H9 (cell line): ENCODE measurements around the gene CHDH. TPM values are rescaled to one million over a fixed set of nuclear protein-coding genes. Genes with fewer than 3 reads are reported as not detected.

ENCODE experiments used
- DNase-seq: peaks from one replicate; pipeline ENCODE4 v3.0.0-alpha.2; 2017
- H2AFZ ChIP-seq: one replicate; pipeline ENCODE4 v1.6.1; 2013; ENCODE audit warnings: mild to moderate bottlenecking, low read length, control low read depth, moderate library complexity
- H2AK5ac ChIP-seq: 2 replicates; pipeline ENCODE4 v1.6.1; 2013; ENCODE audit warnings: low read length, control low read depth, mixed read lengths; ENCODE audit not compliant: insufficient read length
- H2BK120ac ChIP-seq: one replicate; pipeline ENCODE4 v1.6.1; 2013; ENCODE audit warnings: low read depth, mild to moderate bottlenecking, low read length, control low read depth, inconsistent platforms; ENCODE audit not compliant: poor library complexity, severe bottlenecking
- H2BK12ac ChIP-seq: 2 replicates; pipeline ENCODE4 v1.6.1; 2013; ENCODE audit warnings: low read length, control low read depth, mixed read lengths, low read depth; ENCODE audit not compliant: insufficient read length
- H2BK15ac ChIP-seq: 2 replicates; pipeline ENCODE4 v1.6.1; 2013; ENCODE audit warnings: low read depth, low read length, control low read depth
- H2BK20ac ChIP-seq: one replicate; pipeline ENCODE4 v1.6.1; 2013; ENCODE audit warnings: low read depth, mild to moderate bottlenecking, low read length, control low read depth, inconsistent platforms; ENCODE audit not compliant: poor library complexity, severe bottlenecking
- H2BK5ac ChIP-seq: 2 replicates; pipeline ENCODE4 v1.6.1; 2013; ENCODE audit warnings: low read length, control low read depth, mixed read lengths; ENCODE audit not compliant: insufficient read length
- H3K14ac ChIP-seq: 2 replicates; pipeline ENCODE4 v1.6.1; 2013; ENCODE audit warnings: low read length, control low read depth; ENCODE audit not compliant: insufficient read depth
- H3K18ac ChIP-seq: 2 replicates; pipeline ENCODE4 v1.6.1; 2013; ENCODE audit warnings: low read depth, mild to moderate bottlenecking, mixed read lengths, low read length, control low read depth; ENCODE audit not compliant: insufficient read length
- H3K23ac ChIP-seq: 2 replicates; pipeline ENCODE4 v1.6.1; 2013; ENCODE audit warnings: low read length, control low read depth, mixed read lengths, low read depth; ENCODE audit not compliant: insufficient read length
- H3K23me2 ChIP-seq: 2 replicates; pipeline ENCODE4 v1.6.1; 2013; ENCODE audit warnings: low read depth, mild to moderate bottlenecking, mixed read lengths, low read length, control low read depth; ENCODE audit not compliant: insufficient read length, poor library complexity, severe bottlenecking
- H3K27ac ChIP-seq: 2 replicates; pipeline ENCODE4 v1.5.1; 2013; ENCODE audit warnings: low read length, control low read depth, mixed read lengths, low read depth; ENCODE audit not compliant: insufficient read length
- H3K27me3 ChIP-seq: 2 replicates; pipeline ENCODE4 v1.6.1; 2013; ENCODE audit warnings: low read length, control low read depth, inconsistent platforms; ENCODE audit not compliant: insufficient read depth
- H3K4ac ChIP-seq: 2 replicates; pipeline ENCODE4 v1.6.1; 2013; ENCODE audit warnings: low read depth, mild to moderate bottlenecking, control low read depth, inconsistent platforms, low read length, moderate library complexity
- H3K4me1 ChIP-seq: 2 replicates; pipeline ENCODE4 v1.6.1; 2013; ENCODE audit warnings: low read length, control low read depth, inconsistent platforms; ENCODE audit not compliant: insufficient read depth
- H3K4me2 ChIP-seq: 2 replicates; pipeline ENCODE4 v1.6.1; 2013; ENCODE audit warnings: low read length, control low read depth, mixed read lengths; ENCODE audit not compliant: insufficient read length, insufficient read depth
- H3K56ac ChIP-seq: 2 replicates; pipeline ENCODE4 v1.6.1; 2013; ENCODE audit warnings: low read depth, mild to moderate bottlenecking, mixed read lengths, low read length, control low read depth; ENCODE audit not compliant: insufficient read length
- H3K79me1 ChIP-seq: 2 replicates; pipeline ENCODE4 v1.6.1; 2013; ENCODE audit warnings: low read depth, mild to moderate bottlenecking, moderate library complexity, low read length, control low read depth, inconsistent platforms; ENCODE audit not compliant: insufficient read depth, poor library complexity, severe bottlenecking
- H3K79me2 ChIP-seq: 2 replicates; pipeline ENCODE4 v1.6.1; 2013; ENCODE audit warnings: low read length, control low read depth, inconsistent platforms; ENCODE audit not compliant: insufficient read depth
- H3K9ac ChIP-seq: 2 replicates; pipeline ENCODE4 v1.6.1; 2013; ENCODE audit warnings: low read length, control low read depth, mixed read lengths; ENCODE audit not compliant: insufficient read length; ENCODE audit errors: extremely low read depth
- H3K9me3 ChIP-seq: one replicate; pipeline ENCODE4 v1.6.1; 2013; ENCODE audit warnings: low read depth, low read length, inconsistent platforms; ENCODE audit not compliant: control insufficient read depth
- H3T11ph ChIP-seq: one replicate; pipeline ENCODE4 v1.6.1; 2013; ENCODE audit warnings: mild to moderate bottlenecking, low read length, control low read depth, inconsistent platforms
- H4K20me1 ChIP-seq: one replicate; pipeline ENCODE4 v1.6.1; 2013; ENCODE audit not compliant: control insufficient read depth, insufficient read length, insufficient read depth
- H4K5ac ChIP-seq: 2 replicates; pipeline ENCODE4 v1.6.1; 2013; ENCODE audit warnings: low read depth, mild to moderate bottlenecking, mixed read lengths, low read length, control low read depth; ENCODE audit not compliant: insufficient read length
- H4K8ac ChIP-seq: replicated peaks from 2 replicates; pipeline ENCODE4 v1.6.1; 2013; ENCODE audit warnings: low read length, control low read depth, mixed read lengths, low read depth; ENCODE audit not compliant: insufficient read length
- H4K91ac ChIP-seq: 2 replicates; pipeline ENCODE4 v1.6.1; 2013; ENCODE audit warnings: low read depth, mild to moderate bottlenecking, moderate library complexity, mixed read lengths, low read length, control low read depth; ENCODE audit not compliant: insufficient read length
- H3K27ac Mint-ChIP-seq, 3 experiments: 2 replicates in 2 of 3; 3 replicates in 1 of 3; pipeline ENCODE4 v1.8.0; 2020 to 2021; ENCODE audit warnings: mixed read lengths in 3 of 3, mild to moderate bottlenecking in 1 of 3, moderate library complexity in 1 of 3
- H3K27me3 Mint-ChIP-seq: 2 replicates; pipeline ENCODE4 v1.8.0; 2021; ENCODE audit warnings: low read depth, mild to moderate bottlenecking, moderate library complexity, mixed read lengths
- H3K36me3 Mint-ChIP-seq, 3 experiments: 2 replicates in 2 of 3; 3 replicates in 1 of 3; pipeline ENCODE4 v1.8.0; 2020 to 2021; ENCODE audit warnings: low read depth in 3 of 3, mixed read lengths in 3 of 3; ENCODE audit not compliant: insufficient read depth in 1 of 3
- H3K4me1 Mint-ChIP-seq, 2 experiments: 2 replicates each; pipeline ENCODE4 v1.8.0; 2020; ENCODE audit warnings: mixed read lengths in 2 of 2
- H3K4me3 Mint-ChIP-seq, 2 experiments: 2 replicates in 1 of 2; 3 replicates in 1 of 2; pipeline ENCODE4 v1.8.0; 2020 to 2021; ENCODE audit warnings: mild to moderate bottlenecking in 2 of 2, mixed read lengths in 2 of 2, moderate library complexity in 1 of 2
- H3K9me3 Mint-ChIP-seq, 2 experiments: 2 replicates in 1 of 2; 3 replicates in 1 of 2; pipeline ENCODE4 v1.8.0; 2020; ENCODE audit warnings: mild to moderate bottlenecking in 2 of 2, mixed read lengths in 2 of 2, moderate library complexity in 1 of 2
- CTCF ChIP-seq: fragments of 200-600 bp; sonication (generic); conservative IDR thresholded peaks from 3 replicates; pipeline ENCODE4 v1.8.0; 2021; ENCODE audit warnings: antibody characterized with exemption, mild to moderate bottlenecking
- WGBS: extraction: QIAGEN DNeasy Blood & Tissue Kit; methylation state at CpG from one replicate; pipeline ENCODE4 v1.1.7; 2013; ENCODE audit warnings: missing lambda C conversion rate, low lambda C conversion rate, mixed read lengths; ENCODE audit not compliant: insufficient read length; ENCODE audit errors: extremely low coverage; 5-methylcytosine and 5-hydroxymethylcytosine counted together
- total RNA-seq: library from RNA; stranded (reverse); gene quantifications from 2 replicates; pipeline ENCODE4 v1.2.1, GENCODE V29; 2021

Gene CHDH
- total RNA-seq, 1 experiment from 2014 or later, result 11.0 TPM

- Histone ChIP-seq H3K27ac (no peak overlapping the region), H3K4me2 (no peak overlapping the region), H2BK12ac (no peak overlapping the region), H3K56ac (no peak overlapping the region), H3K4me1 (no peaks in the 10 kb centered on the region; the same call in 1 of the 2 replicates), H2BK5ac (no peak overlapping the region), H3K23ac (no peak overlapping the region), H2AFZ (no peak overlapping the region), H4K5ac (no peak overlapping the region), H3K23me2 (peaks cover 4% of the 10 kb centered on the region), H3K9me3 (no peaks in the 10 kb centered on the region), H3K27me3 (peaks cover 9% of the 10 kb centered on the region), H3K9ac (no peak overlapping the region), H3K79me2 (no peaks in the 10 kb centered on the region), H3K4ac (no peak overlapping the region), H4K20me1 (no peaks in the 10 kb centered on the region), H2BK20ac (no peak overlapping the region), H2AK5ac (no peak overlapping the region), H3K18ac (no peak overlapping the region), H3K14ac (no peak overlapping the region), H3T11ph (no peak overlapping the region), H2BK120ac (no peak overlapping the region), H3K79me1 (no peaks in the 10 kb centered on the region), H2BK15ac (no peak overlapping the region), H4K91ac (no peak overlapping the region), H4K8ac (no peak overlapping the region)
- H3K9me3 Mint-ChIP-seq, result no peaks in the 10 kb centered on the region; a peak in 1 of 5 replicates
- H3K27ac Mint-ChIP-seq, result no peak overlapping the region
- peaks cover 0 to 6% of the 10 kb centered on the region in 2 experiments; a peak in 2 of 4 replicates for H3K4me1 Mint-ChIP-seq
- peaks cover 20% of the 10 kb centered on the region for H3K27me3 Mint-ChIP-seq
- no peak for TF ChIP-seq CTCF
- no peak overlapping the region for H3K4me3 Mint-ChIP-seq
- DNase-seq, result no peak
- H3K36me3 Mint-ChIP-seq, result peaks cover 0 to 6% (median 0%) of the 10 kb centered on the region in 3 experiments; a peak in 1 of 7 replicates
- WGBS, result no CpG with 5 or more reads among the region's 5 CpGs
Observed at GRCh38 chr3:53850895-53851294, 4.7 kb upstream of the CHDH start.
